NB4 (cell line): ENCODE data around the gene TEX30.

Source experiments
- CTCF ChIP-seq: IDR thresholded peaks from one replicate; pipeline ENCODE4 v1.5.1; 2012; ENCODE audit warnings: low read depth, low read length
- MAX ChIP-seq: IDR thresholded peaks from 2 replicates; pipeline ENCODE4 v1.6.1; 2011; ENCODE audit warnings: low read depth, low read length
- MYC ChIP-seq: IDR thresholded peaks from 2 replicates; pipeline ENCODE4 v1.6.1; 2011; ENCODE audit warnings: low read depth, low read length
- POLR2A ChIP-seq: IDR thresholded peaks from 2 replicates; pipeline ENCODE4 v1.6.1; 2011; ENCODE audit warnings: mild to moderate bottlenecking; ENCODE audit not compliant: insufficient read length; ENCODE audit errors: extremely low read depth

- TF ChIP-seq CTCF (no peak), POLR2A (no peak), MAX (peak; percentile 45; the same call in 1 of the 2 replicates), MYC (no peak)
Measured at GRCh38 chr13:102774591-102775520, 1.3 kb upstream of the TEX30 start.
